Body of pancreas (tissue), 4 donors: ENCODE results near the gene EPN2. TPM values are rescaled to one million over a fixed set of nuclear protein-coding genes. Genes with fewer than 3 reads are reported as not detected.
A peak's percentile ranks its signal among the peaks of the same experiment; 100 is the strongest.

Experiments used
- ATAC-seq: fragments of 150-250 bp; one replicate; pipeline ENCODE4 v1.9.1; 2016
- DNase-seq, 4 donors: peaks; one replicate each; pipeline ENCODE4 v3.0.0-alpha.2; 2019
- H3K27ac ChIP-seq, 4 donors: fragments of 200-600 bp; sonication (generic); 1 replicate in 3 of 4; 2 replicates in 1 of 4; pipeline versions ENCODE4 v1.5.1 to v1.6.1; 2016 to 2019; ENCODE audit warnings: mild to moderate bottlenecking in 1 of 4, mixed read lengths in 1 of 4, moderate library complexity in 1 of 4
- H3K27me3 ChIP-seq, 2 donors: fragments of 200-600 bp; sonication (generic); one replicate each; pipeline ENCODE4 v1.6.0; 2016; ENCODE audit warnings: mild to moderate bottlenecking in 1 of 2
- H3K36me3 ChIP-seq, 2 donors: fragments of 200-600 bp; sonication (generic); replicated peaks in 1 of 2; 2 replicates each; pipeline ENCODE4 v1.5.1; 2016; ENCODE audit warnings: low read depth in 2 of 2; ENCODE audit not compliant: insufficient read depth in 1 of 2
- H3K4me1 ChIP-seq: fragments of 200-600 bp; sonication (generic); one replicate; pipeline ENCODE4 v1.6.0; 2016
- H3K4me3 ChIP-seq, 2 donors: fragments of 200-600 bp; sonication (generic); 1 replicate in 1 of 2; 2 replicates in 1 of 2; pipeline ENCODE4 v1.5.1; 2016 to 2019
- H3K9me3 ChIP-seq, 3 donors: fragments of 200-600 bp; sonication (generic); 1 replicate in 2 of 3; 2 replicates in 1 of 3; pipeline ENCODE4 v1.5.1; 2016
- CTCF ChIP-seq, 7 experiments: fragments of 450-650 bp in 4 of 7; fragments of 200-600 bp in 3 of 7; sonication (generic) in 3 of 7; IDR thresholded peaks; one replicate each; pipeline ENCODE4 v1.5.1; 2016 to 2019; ENCODE audit warnings: antibody characterized with exemption in 7 of 7
- POLR2A ChIP-seq, 3 donors: fragments of 450-650 bp; IDR thresholded peaks; one replicate each; pipeline ENCODE4 v1.6.1; 2016; ENCODE audit warnings: antibody characterized with exemption in 3 of 3, mild to moderate bottlenecking in 2 of 3
- WGBS, 2 donors: methylation state at CpG; one replicate each; pipeline ENCODE4 v1.1.5; 2017; 5-methylcytosine and 5-hydroxymethylcytosine counted together
- intact Hi-C: fragments of 100-400 bp; cut with DNase I; formaldehyde crosslinking; loops from one replicate; pipeline ENCODE4 v1.15.1; 2023
- total RNA-seq, 2 donors: library from RNA; depleted of rRNA; stranded (reverse); fragments of >200 nt; gene quantifications; one replicate each; pipeline ENCODE4 v1.1.0, GENCODE V29; 2016

Gene EPN2
- total RNA-seq, 2 donors from 2014 or later = 32.7 to 46.5 TPM

DNA sequence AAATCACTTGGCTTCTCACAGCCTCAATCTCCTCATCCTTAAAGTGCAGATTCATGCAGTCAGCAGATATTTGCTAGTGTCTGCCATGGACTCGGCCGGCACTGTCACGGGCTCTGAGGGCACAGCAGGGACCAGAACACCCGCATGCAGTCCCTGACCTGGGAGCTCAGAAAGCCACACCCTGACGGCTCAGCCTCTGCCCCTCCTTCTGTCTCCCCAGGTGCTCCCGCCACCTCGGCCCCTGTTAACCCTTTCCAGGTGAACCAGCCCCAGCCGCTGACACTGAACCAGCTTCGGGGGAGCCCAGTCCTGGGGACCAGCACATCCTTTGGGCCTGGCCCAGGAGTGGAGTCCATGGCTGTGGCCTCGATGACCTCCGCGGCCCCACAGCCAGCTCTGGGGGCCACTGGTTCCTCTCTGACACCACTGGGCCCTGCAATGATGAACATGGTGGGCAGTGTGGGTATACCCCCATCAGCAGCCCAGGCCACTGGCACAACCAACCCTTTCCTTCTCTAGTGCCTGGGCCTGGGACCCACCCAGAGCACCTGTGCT lies 96.6 kb downstream of the EPN2 start:
- no peaks in the 10 kb centered on the region for H3K36me3 ChIP-seq
- DNase-seq = no peak

DNA sequence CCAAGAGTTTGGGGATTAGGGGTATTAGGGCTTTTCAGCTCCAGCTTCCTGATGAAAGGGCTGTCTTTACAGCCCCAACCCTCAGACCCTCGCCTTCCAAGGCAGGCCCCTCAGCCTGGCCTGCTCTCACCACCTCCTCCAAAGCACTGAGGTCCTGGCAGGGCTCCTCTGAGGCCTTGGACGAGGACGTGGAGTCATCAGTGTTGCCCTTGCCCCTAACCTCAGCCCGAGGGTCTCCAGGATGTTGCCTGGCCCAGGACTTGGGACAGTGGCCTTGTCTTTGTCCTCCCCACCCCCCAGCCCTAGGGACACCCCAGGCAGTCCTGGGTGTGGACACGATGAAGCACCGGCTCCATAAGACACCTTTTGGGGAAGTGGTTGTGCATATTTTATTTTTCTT lies 97.2 kb downstream of the EPN2 start:
- Histone ChIP-seq H3K27ac (no peak overlapping the region), H3K9me3 (no peaks in the 10 kb centered on the region), H3K4me3 (no peak overlapping the region), H3K36me3 (no peaks in the 10 kb centered on the region), H3K4me1 (peaks cover 14% of the 10 kb centered on the region), H3K27me3 (no peaks in the 10 kb centered on the region)
- intact Hi-C loops = no loop called here
- DNase-seq (no peak), ATAC-seq (no peak)
- TF ChIP-seq CTCF (IDR thresholded peaks at IDR 0.05) = no peak
- TF ChIP-seq POLR2A (IDR thresholded peaks at IDR 0.05) = no peak
- WGBS, 2 donors = 89 to 93% methylated on average over 4 to 6 of the region's 6 CpGs

More for the DNA sequence above, 96.6 kb downstream of the EPN2 start:
- Histone ChIP-seq H3K4me3 (no peak overlapping the region), H3K27ac (no peak overlapping the region), H3K9me3 (no peaks in the 10 kb centered on the region), H3K27me3 (no peaks in the 10 kb centered on the region), H3K4me1 (peaks cover 14% of the 10 kb centered on the region)
- intact Hi-C loops = no loop called here
- TF ChIP-seq CTCF (IDR thresholded peaks at IDR 0.05) (no peak), POLR2A (IDR thresholded peaks at IDR 0.05) (no peak)
- ATAC-seq = no peak
- WGBS, 2 donors = 84 to 89% methylated on average over 10 to 12 of the region's 12 CpGs

DNA sequence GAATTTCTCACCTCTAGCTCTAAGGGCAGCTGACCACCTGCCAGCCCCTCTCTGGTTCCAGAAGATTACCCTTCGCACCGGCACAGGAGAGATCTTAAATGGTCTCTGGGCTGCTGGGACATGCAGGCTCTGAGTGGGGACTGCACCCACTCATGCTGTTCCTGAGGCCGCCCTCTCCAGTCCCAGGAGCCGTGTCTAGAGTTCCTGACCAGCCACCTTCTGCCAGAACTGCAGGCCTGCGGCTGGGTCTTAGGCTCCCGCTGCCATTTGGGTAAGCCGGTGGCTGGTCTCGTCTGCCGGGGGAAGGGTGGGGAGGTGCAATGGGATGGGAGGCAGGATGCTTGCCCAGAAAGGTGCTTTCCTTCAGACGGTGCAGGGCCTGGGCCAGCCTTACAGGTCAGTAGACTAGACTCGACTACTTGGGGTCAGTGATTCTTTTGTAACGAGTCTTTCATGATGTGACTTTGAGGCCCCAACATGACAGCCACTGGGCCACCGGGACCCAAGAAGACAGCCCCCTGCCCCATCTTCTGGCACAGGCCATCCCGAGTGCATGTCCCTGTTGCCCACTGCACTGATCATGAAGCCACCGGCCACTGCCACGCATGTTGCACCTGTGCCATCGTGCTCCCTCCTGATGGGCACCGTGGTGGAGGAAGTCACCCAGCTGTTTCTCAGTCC lies 98.9 kb downstream of the EPN2 start:
- Histone ChIP-seq H3K27ac (no peak overlapping the region), H3K4me3 (no peak overlapping the region), H3K9me3 (no peaks in the 10 kb centered on the region), H3K36me3 (no peaks in the 10 kb centered on the region), H3K27me3 (no peaks in the 10 kb centered on the region), H3K4me1 (peaks cover 14% of the 10 kb centered on the region)
- no peak for DNase-seq
- no peak for ATAC-seq
- TF ChIP-seq CTCF (IDR thresholded peaks at IDR 0.05) = no peak
- intact Hi-C loops = no loop called here
- 84 to 85% methylated on average over 12 to 18 of the region's 18 CpGs for WGBS, 2 donors

DNA sequence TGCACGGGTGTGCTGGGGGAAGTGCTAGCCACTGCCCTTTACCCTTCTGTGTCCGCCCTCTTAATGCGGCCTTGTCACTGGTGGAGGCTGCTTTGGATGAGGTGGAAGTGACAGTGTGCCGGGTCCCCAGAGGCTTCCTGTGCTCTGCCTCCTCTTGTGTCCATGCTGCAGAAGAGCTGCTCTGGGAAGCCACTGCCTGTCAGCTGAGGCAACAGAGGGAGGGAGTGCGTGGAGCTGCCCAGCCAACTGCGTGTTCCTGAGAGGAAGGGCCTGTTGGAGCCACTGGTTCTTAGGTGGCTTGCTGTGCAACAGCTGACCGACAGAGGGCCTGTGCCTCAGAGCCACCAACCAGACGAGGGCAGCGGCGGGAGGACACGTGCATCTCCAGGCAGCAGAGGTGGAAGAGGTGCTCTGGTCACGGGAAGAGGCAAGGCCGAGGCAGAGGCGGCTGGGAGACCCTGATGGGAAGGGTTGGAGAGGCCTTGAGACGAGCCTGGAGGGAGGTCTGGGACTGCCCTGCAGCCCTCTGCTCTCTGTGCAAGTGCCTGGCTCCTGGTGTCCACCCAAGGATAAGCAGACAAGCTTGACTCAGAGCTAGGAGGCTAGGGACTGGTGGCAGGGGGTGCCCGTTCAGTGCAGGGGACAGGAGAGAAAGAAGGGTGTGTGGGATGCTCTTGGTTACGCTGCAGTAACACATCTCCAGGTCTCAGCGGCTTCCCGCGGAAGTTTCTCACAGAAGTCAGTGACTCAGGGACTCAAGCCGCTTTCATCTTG lies 100.0 kb downstream of the EPN2 start:
- no peak for ATAC-seq
- no peak overlapping the region for H3K27ac ChIP-seq

More for the DNA sequence above, 100.0 kb downstream of the EPN2 start:
- Histone ChIP-seq H3K36me3 (no peaks in the 10 kb centered on the region), H3K4me3 (no peak overlapping the region), H3K4me1 (peaks cover 14% of the 10 kb centered on the region), H3K27me3 (no peaks in the 10 kb centered on the region), H3K9me3 (no peaks in the 10 kb centered on the region)
- intact Hi-C loops = no loop called here
- WGBS, 2 donors = 56 to 77% methylated on average over 14 to 21 of the region's 21 CpGs
- TF ChIP-seq CTCF (IDR thresholded peaks at IDR 0.05) = peak in 3 of 7 experiments; percentile 50 to 72 (median 52)
- no peak for TF ChIP-seq POLR2A (IDR thresholded peaks at IDR 0.05)
- peak in 2 of 4 donors; percentile 66 to 85 for DNase-seq
